GM10847 (cell line): ENCODE results near the gene ACTR8.

Experiments
- POLR2A ChIP-seq: IDR thresholded peaks from 2 replicates; pipeline ENCODE4 v1.6.1; 2011; ENCODE audit not compliant: insufficient read length; ENCODE audit errors: extremely low read depth

Gene ACTR8

GRCh38 chr3:53845103-53845880 is 36.7 kb downstream of the ACTR8 start:
- TF ChIP-seq POLR2A: no peak

GRCh38 chr3:53844262-53845102 is 37.5 kb downstream of the ACTR8 start:
- TF ChIP-seq POLR2A: no peak

- TF ChIP-seq POLR2A: no peak
These were observed 38.5 kb downstream of the ACTR8 start for GRCh38 chr3:53843195-53844177.

- TF ChIP-seq POLR2A: no peak
These were observed 39.3 kb downstream of the ACTR8 start for GRCh38 chr3:53842436-53843194.

DNA sequence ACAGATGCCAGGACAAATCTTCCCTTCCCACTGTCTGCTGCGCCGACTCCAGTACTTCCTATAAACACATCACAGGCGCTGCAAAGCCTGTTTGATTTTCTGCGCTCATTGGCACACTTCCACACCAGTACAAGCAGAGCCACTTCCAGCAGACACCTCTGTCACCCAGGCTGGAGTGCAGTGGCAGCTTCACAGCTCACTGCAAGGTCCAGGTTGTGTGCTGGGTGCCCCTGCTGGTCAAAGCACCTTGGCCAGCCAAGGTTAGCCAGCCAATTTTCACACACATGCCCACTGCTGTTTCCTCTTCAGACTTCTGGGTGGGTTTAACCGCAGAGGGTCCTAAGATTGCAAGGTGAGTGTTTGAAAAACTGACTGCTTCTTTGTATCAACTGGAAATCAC is 40.7 kb downstream of the ACTR8 start:
- TF ChIP-seq POLR2A: no peak

DNA sequence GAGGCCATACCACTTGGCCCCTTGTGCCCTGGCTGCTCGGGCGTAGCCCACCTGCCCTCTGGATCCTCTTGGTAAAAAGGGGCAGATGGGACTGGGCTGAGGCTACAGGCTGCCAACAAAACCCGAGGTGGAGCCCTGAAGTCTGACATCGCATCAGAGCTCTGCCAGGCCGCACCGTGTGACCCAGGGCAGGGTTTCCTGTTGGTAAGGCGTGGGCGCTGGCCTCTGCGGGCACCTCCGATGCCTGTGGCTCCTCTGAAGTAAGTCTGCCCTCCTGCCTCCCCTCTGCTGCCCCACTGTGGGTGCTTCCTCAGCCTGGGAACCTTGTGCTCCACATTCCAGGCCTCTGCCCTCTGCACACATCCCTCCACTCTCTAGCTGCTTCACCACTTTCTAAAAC is 44.6 kb downstream of the ACTR8 start:
- TF ChIP-seq POLR2A: no peak

DNA sequence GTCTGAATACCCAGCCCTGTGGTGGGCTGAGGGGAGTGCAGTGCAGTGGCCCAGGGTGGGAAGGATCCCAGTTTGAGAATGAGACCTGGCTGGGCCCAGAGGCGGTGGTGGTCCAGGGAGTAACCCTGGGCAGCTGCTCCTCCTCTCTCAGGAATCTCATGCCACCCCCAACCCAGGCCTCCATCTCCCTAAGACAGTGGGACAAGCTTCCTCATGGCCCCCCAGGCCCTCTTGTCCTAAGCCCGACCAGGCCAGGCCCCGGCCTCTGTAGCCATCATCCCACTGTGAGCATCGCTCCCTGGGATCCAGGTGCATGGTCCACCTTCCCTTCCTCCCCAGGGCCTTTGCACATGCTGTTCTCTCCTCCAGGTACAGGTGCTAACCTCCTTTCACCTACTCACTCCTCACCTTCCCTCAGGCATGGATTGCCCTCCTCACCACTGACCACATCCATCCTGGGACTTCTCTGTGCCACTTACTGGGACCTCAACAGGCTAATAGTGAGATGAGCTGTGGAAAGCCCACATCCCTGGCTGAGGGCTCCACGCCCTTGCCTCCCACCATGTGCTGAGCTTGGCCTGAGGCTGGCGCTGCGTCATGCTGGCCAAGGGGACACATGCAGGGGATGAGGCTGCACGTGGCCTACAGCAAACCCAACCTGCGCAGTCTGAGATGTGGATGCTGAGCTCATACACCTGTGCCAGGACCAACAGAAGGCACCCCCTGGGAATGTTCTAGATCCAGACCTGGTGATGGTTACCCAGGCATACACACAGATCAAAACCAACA is 45.7 kb downstream of the ACTR8 start:
- no peak for TF ChIP-seq POLR2A

DNA sequence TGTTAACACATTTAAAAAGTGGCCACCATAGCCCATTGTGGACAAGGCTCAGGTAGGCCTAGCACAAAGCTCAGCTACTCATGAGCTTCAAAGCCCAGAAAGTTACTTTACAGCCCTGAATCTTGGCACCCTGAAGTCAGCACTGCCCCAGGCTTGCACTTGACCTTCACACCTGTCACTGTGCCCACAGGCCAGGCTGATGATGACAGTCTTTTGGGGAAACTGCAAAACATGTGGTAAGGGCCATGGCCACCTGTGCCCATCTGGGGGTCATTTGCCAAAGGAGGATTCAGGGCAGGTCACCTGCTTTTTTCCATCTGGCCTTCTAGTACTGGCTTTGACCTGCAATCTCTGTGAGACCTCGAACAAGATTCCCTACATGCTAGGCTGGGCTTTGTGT is 46.7 kb downstream of the ACTR8 start:
- no peak for TF ChIP-seq POLR2A

DNA sequence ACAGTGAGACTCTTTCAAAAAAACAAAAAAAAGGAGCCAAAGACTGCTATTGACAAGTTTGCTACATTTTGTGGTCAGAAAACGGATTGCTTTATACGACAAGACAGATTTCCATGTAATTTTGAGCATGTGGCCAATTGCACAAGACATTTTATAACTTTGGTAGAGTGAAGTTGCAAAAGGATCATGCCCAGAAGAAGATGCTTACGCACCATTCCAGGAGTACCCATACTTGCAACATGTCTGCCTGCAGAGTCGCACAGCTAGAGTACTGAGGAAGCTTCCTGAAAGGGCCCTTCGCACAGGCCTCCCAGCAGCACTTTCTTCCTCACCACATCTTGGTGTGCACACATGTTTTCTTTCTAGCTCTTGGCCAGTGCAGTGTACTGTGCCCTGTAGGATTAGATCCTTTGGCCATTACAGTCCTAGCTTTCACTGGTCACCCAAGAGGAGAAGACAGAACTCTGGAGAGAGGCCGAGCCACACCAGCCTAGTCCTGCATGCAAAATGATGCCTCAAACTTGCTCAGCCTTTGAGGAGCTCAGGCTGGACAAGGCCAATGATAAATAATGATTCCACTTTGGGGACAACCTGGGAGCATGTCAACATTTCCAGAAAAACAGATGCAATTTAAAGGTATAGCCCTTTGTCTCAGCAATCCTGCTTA is 47.4 kb downstream of the ACTR8 start:
- no peak for TF ChIP-seq POLR2A

DNA sequence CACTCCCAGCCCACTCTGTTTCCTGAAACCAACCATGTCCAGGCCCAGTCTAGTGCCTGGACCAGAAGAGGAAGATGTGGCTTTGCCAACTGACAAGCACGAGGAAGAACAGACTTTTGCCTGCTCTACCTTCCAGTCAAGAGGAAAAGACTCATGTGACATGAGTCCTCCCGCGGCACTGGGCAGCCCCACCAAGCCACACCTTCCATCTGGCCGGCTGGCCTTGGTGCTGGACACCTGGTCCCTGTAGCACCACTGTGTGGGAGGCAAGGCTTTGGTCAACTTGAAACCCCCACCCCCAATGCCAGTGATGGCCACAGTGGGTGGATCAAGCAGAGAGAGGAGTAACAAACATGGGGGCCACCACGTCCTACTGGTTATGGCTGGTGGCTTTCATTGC is 48.3 kb downstream of the ACTR8 start:
- no peak for TF ChIP-seq POLR2A

DNA sequence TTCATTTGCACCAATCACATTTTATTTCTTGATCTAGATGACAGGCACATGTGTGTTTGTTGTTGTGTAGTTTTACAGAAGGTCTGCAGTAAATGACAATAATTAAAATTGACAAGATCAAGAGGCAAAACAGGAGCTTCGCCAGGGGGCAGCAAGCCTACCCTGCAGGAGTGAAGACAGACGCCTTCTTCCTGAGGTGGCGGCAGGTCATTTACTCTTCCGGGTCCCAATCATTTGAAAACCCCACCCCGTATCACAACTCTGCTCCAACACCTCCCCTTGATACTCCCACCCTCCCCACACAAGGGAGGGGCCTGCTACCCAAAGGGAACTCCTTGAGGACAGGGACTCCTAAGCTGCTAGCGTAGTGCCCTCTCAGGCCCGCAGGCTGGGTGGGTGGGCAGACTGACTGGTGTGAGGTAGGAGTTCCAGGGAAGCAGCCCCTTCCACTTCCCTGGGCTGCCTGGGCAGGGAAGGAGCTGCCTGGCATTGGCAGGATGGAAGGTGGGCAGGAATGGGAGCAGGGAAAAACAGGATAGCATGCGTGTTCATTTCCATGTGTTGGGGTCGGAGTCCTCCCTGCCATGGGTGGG is 48.8 kb downstream of the ACTR8 start:
- no peak for TF ChIP-seq POLR2A

- TF ChIP-seq POLR2A: no peak
These were observed 51.0 kb downstream of the ACTR8 start for GRCh38 chr3:53830944-53831343.

- no peak for TF ChIP-seq POLR2A
These were observed 52.3 kb downstream of the ACTR8 start for GRCh38 chr3:53829605-53830004.

DNA sequence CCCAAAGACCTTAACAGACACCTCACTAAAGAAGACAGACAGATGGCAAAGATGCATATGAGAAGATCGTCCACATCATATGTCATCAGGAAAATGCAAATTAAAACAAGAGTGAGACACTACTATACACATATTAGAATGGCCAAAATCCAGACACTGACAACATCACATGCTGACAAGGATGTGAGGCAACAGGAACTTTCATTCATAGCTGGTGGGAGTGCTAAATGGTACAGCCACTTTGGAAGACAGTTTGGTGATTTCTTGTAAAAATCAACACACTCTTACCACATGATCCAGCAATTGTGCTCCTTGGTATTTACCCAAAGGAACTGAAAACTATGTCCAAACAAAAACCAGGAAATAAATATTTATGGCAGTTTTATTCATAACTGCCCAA is 53.4 kb downstream of the ACTR8 start:
- TF ChIP-seq POLR2A: no peak
